NCI-H82 (cell line): ENCODE results near the gene MAFB.

ENCODE experiments used
- DNase-seq: peaks from one replicate; lab custom pipeline; 2025; lab: John Stamatoyannopoulos, UW

Gene MAFB

GRCh38 chr20:40702504-40702903 is 13.5 kb upstream of the MAFB start:
- peak; percentile 5 for DNase-seq

- DNase-seq, result no peak
These were observed 9.7 kb upstream of the MAFB start for GRCh38 chr20:40698744-40699143.

- DNase-seq, result no peak
These were observed 9.2 kb upstream of the MAFB start for GRCh38 chr20:40698281-40698680.

- DNase-seq, result no peak
These were observed 8.5 kb upstream of the MAFB start for GRCh38 chr20:40697541-40697940.

- DNase-seq, result no peak
These were observed 6.2 kb upstream of the MAFB start for GRCh38 chr20:40695214-40695613.

GRCh38 chr20:40694246-40694645 is 5.2 kb upstream of the MAFB start:
- no peak for DNase-seq

- no peak for DNase-seq
These were observed 3.4 kb upstream of the MAFB start for GRCh38 chr20:40692240-40693011.

GRCh38 chr20:40691566-40692239 is 2.7 kb upstream of the MAFB start:
- no peak for DNase-seq

GRCh38 chr20:40690836-40691565 is 2.0 kb upstream of the MAFB start:
- DNase-seq, result no peak

GRCh38 chr20:40689943-40690835 is 1.2 kb upstream of the MAFB start:
- peak; percentile 83 for DNase-seq

GRCh38 chr20:40688129-40689099 is 622 bp downstream of the MAFB start:
- no peak for DNase-seq

GRCh38 chr20:40687384-40688128 is 1.5 kb downstream of the MAFB start:
- peak; percentile 52 for DNase-seq

- no peak for DNase-seq
These were observed 2.1 kb downstream of the MAFB start for GRCh38 chr20:40686893-40687292.

GRCh38 chr20:40686434-40686882 is 2.6 kb downstream of the MAFB start:
- no peak for DNase-seq

GRCh38 chr20:40685349-40685748 is 3.7 kb downstream of the MAFB start:
- DNase-seq, result no peak

- no peak for DNase-seq
These were observed 5.2 kb downstream of the MAFB start for GRCh38 chr20:40683894-40684268.

- DNase-seq, result peak; percentile 13
These were observed 5.7 kb downstream of the MAFB start for GRCh38 chr20:40683221-40683893.

- DNase-seq, result no peak
These were observed 6.7 kb downstream of the MAFB start for GRCh38 chr20:40682104-40682981.
